Measurements from ENCODE around the gene GRIA4.
"Not testable (repeated sequence)": the region's sequence is repeated elsewhere in the genome, so short reads cannot be mapped to it uniquely, and the experiment has no call there.

GRIA4 gene

GRCh38 chr11:105723269-105723668 is 113.4 kb downstream of the GRIA4 start:
- no peak for DNase-seq

DNA sequence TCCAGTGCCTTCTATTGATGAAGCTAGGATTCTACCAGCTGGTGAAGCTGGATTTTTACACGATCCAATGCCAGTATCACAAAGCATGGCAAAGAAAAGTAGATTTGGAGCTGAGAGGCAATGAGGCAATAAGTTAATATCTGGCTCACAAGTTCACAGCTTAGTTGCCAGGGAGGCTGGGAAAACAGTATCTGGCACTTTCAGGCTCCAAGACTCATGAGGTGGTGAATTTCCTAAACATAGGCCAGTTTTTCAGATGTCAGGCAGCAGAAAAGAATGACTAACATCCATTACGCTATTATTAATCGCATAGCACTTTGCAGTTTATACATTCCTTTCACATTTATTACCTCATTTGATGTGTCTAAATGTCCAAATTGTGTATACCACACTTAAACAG is 122.7 kb downstream of the GRIA4 start:
- DNase-seq = no peak

DNA sequence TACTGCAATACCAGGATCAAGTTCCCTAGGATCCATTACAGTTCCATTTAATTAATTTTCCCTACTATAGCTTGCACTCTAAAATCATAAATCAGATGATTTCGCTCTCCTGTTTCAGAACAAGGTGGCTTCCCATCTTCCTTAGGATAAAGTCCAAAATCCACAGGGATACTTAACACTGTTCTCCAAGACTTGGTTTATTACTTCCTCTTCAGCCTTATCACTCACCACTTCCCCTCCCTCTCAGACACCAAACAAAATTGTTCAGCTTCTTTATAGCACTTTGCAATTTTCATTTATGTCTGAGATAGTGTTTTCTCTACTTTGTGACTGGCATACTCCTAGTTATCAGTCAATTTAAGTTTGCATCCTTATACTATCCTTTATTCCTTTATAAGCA is 124.6 kb downstream of the GRIA4 start:
- no peak for DNase-seq

- DNase-seq = no peak
Observed at GRCh38 chr11:105738251-105738650, 128.4 kb downstream of the GRIA4 start.

- DNase-seq = no peak
Observed at GRCh38 chr11:105738986-105739795, 129.3 kb downstream of the GRIA4 start.

DNA sequence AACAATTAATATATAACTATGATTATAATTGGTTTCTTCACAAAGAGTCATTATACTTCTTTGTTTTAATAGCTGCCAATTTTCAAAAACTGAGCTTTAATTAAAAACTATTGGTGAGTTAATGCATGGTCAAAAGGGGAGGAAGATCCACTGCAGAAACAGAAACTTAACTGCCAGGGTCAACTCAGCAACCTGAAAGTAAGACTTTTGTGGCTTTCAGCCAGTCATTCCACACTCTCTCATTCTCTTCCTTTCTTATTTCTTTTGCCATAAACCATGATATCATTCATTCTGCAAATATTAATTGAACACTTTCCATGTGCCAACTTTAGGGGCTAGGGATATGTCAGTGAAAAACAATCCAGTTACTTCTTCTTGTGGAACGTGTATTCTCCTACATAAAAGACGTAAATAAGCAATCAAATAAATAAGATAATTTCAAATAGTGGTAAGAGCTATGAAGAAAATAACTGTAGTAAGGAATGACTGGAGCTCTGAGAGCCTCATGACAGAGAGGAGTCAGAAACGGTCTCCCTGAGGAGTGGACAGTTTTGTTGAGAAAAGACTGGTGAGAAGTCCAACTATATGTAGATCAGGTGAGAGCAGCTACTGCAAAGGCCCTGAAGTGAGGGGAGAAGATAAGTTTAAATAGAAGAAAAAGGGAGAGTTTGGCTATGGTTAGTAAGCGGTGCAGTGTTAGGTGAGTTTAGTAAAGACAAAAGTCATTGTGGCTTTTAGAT is 130.5 kb downstream of the GRIA4 start:
- DNase-seq = no peak

DNA sequence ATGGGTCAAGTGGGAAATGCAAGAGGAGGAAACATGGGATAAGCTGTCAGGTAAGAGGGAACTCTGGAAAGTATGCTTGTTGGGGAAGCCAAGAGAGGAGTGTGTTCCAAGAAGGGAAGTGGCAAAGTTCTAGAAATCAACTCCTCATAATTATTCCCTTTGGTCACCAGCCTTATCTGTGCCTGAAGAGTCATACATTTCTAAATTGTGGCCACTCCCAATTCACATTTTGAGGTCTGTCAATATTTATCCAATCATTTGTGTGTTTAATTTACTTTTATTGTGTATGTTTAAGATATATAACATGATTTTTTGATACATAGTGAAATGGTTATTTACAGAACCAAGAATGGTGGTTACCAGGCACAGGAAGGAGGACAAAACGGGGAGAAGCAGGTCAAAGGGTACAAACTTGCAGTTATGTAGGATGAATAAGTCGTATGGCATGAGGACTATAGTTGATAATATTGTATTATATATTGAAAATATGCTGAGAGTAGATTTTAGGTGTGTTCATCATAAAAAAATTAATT is 131.7 kb downstream of the GRIA4 start:
- DNase-seq = no peak

GRCh38 chr11:105754260-105754659 is 144.4 kb downstream of the GRIA4 start:
- DNase-seq = no peak

DNA sequence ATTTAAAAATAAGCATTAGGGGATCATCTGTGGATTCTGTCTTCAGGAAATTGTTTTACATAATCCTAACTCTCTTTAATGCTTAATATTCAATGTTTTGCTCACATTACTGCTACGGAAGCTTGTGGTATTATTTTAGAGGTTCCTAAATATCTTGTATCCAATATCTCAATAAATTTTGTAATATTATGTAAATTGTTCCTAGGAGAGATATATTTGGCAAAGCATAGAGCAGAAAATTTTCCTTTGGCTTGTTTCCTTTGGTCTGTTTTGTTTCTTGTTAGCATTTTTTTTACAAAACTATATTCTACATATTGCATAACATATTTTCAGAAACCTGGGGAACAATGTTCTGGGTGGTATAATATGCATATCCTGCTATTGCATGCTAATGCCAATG is 144.8 kb downstream of the GRIA4 start:
- no peak for DNase-seq

DNA sequence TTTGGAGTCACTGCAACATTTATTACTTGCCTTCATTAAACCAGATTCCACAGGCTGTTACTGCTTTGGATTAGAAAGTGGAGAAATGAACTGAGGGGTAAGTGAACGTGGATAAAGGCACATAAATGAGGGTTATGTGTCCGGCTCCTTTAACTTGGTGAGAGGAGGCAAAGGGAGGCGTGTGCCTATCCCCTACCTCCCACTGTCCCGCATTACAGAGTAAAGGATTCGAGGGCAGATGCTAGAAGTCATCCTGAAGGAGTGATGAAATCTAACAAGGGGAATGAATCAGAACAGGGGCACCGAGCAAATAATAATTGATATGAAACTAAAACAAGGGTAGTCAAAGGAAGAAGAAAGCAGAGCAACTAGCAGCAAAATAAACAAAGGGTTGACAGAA is 147.2 kb downstream of the GRIA4 start:
- no peak for DNase-seq

GRCh38 chr11:105763594-105763993 is 153.7 kb downstream of the GRIA4 start:
- no peak for DNase-seq

- peak; percentile 21 for DNase-seq
Observed at GRCh38 chr11:105767931-105768330, 158.1 kb downstream of the GRIA4 start.

- DNase-seq = no peak
Observed at GRCh38 chr11:105769627-105770026, 159.8 kb downstream of the GRIA4 start.

DNA sequence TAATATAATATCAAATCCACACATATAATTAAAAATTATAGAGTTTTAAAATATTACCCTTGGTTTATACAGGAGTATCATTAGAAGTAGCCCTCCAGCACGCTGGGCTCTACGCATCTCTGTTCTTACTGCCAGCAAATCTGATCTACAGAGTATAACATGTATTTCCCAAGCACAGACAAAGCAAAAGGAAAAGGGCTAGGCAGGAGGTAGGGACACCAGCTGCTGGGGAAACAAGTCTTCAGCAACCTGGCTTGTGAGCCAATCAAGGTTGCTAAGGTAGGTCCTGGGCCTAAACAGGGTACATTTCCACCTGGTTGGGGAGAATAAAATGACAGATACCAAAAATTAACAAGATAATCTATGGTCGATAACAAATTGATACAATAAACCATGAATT is 163.6 kb downstream of the GRIA4 start:
- not testable (repeated sequence) for DNase-seq

DNA sequence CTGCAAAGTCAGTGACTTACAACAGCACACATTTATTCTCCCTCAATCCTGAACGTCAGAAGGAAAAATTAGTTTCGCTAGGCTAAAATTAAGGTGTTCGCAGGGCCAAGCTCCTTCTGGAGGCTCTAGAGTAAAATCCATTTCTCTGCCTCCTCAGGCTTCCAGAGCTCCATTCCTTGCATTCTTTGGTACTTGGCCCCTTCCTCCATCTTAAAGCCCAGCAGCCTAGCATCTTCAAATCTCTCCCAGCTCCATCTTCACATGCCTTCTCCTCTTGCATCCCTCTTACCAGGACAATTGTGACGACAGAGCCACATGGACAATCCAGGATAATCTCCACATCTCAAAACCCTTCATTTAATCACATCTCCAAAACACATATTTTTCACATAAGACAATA is 165.0 kb downstream of the GRIA4 start:
- no peak for DNase-seq

DNA sequence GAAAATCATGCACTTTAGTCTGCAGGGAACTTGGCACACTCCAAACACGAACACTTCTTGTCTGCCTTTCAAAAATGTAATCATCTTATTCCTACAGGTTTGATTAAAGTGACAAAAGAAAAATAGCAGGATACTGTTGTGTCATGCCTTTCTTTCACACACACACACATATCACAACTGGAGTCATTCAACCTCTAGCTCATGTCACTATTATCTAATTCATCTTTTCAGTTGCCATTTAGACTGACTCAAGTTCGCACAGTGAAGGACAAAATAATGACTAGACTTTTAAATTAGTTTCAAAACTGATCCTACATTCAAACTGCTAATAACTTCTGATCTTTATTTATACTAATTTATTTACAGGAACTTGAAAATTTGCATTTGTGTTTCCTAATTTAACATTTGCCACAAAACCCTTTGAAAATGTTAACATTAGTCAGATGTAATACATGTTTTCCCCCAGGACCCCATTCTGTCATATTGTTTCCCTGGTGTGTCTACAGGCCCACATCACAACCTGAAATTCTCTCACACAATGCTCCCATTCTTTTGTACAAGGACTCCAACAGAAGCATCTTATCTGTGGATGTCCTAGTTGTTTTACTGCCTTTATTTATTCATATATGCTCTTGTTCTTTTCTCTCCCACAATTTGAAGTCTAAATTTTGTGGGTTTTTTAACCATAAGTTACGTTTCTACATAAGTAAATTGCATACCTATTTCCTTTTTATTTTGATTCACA is 171.1 kb downstream of the GRIA4 start:
- no peak for DNase-seq

- no peak for DNase-seq
Observed at GRCh38 chr11:105781807-105782206, 171.9 kb downstream of the GRIA4 start.

DNA sequence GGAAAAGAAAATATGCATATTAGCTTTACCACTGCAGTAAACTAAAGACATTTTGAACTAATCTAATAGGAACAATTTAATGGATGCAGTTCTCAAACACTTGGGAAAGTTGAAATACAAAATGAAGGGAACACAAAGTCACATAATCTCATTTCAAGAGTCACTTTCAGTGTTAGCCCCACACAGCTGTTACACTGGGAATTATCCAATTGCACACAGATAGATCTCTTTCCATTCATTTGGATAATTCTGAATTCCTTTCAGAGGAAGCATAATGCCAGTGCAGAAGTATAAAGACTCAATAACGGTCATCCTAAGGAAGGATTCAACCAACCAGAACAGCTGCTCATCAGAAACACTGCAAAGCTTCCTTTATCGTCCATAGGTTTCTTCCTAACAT is 173.3 kb downstream of the GRIA4 start:
- DNase-seq = no peak

GRCh38 chr11:105785850-105786249 is 176.0 kb downstream of the GRIA4 start:
- not testable (repeated sequence) for DNase-seq

- no peak for DNase-seq
Observed at GRCh38 chr11:105786741-105787140, 176.9 kb downstream of the GRIA4 start.

DNA sequence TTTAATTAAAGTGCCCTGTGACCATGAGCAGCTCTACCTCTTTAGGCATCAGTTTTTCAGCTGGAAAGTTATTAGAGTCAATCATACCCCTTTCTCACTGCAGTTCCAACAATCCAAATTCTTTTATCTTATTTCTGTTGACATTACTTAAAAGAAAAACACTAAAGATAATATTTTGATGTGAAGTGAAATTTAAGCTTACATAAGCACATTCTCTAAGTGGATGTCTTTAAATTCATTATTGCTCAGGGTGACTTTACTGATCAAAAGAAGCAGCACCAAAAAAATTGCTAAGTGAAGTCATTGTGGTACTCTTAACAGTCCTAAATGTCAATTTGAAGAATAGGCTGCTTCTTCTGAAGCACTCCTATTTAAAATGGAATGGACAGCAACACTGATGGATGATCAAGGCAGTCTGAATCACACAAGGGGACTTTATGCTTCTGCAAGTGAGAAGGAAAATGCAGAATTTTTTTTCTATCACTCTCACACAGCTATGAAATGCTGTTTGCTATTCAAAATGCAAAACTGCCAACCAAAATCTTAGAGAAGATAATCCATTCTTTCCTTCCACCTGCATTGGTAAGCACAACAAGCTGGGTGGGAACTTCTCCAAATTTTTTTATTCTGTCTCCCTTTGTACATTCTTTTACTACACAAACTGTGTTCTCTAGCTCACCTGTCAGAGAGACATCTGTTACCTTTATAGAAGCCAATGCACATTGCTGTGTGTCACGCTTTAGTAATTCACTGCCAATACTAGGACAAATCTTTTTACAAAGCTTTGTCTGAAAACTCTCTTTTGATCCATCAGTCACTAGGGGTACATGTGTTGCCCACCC is 179.9 kb downstream of the GRIA4 start:
- DNase-seq = no peak

DNA sequence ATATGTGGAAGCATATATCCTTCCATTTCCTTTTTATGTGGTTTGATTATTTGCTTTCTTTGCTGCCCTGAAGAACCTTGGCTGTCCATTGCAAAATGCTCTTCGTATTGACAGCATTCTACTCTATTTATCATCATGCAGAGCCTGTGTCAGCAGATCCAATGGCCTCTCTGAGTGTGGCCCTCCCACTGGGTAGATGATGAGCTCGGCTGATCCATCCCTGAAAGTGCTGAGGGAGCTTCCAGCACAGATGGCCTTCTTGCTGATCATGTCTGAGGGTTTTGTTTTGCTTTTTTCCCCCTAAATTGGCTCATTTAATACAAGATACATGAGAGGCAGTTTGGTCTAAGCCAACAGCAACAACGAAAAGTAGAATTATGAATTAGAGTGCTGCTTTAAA is 181.0 kb downstream of the GRIA4 start:
- peak; percentile 27 for DNase-seq
